HG02610 (cell line): ENCODE measurements around the gene HOXD9.

Source experiments
- ATAC-seq: cut with Tn5 transposase; IDR thresholded peaks from one replicate; pipeline ENCODE4 v1.9.1; 2021; ENCODE audit warnings: mild to moderate bottlenecking, moderate library complexity; ENCODE audit not compliant: unreplicated experiment

The HOXD9 gene

GRCh38 chr2:176164201-176164600 lies 41.7 kb downstream of the HOXD9 start:
- ATAC-seq: no peak

GRCh38 chr2:176164611-176165369 lies 42.3 kb downstream of the HOXD9 start:
- ATAC-seq: no peak

GRCh38 chr2:176165370-176166050 lies 43.0 kb downstream of the HOXD9 start:
- no peak for ATAC-seq

GRCh38 chr2:176166272-176166671 lies 43.8 kb downstream of the HOXD9 start:
- ATAC-seq: no peak

- no peak for ATAC-seq
These were observed 44.9 kb downstream of the HOXD9 start for GRCh38 chr2:176167398-176167797.

- ATAC-seq: no peak
These were observed 46.7 kb downstream of the HOXD9 start for GRCh38 chr2:176169181-176169580.

GRCh38 chr2:176169711-176170110 lies 47.2 kb downstream of the HOXD9 start:
- no peak for ATAC-seq

- ATAC-seq: no peak
These were observed 48.2 kb downstream of the HOXD9 start for GRCh38 chr2:176170602-176171305.

GRCh38 chr2:176171351-176172006 lies 49.0 kb downstream of the HOXD9 start:
- ATAC-seq: no peak

- ATAC-seq: no peak
These were observed 49.7 kb downstream of the HOXD9 start for GRCh38 chr2:176172007-176172894.

- ATAC-seq: no peak
These were observed 50.5 kb downstream of the HOXD9 start for GRCh38 chr2:176172895-176173566.

GRCh38 chr2:176173567-176174381 lies 51.3 kb downstream of the HOXD9 start:
- no peak for ATAC-seq

- ATAC-seq: no peak
These were observed 51.9 kb downstream of the HOXD9 start for GRCh38 chr2:176174382-176174823.
